T47D (cell line): ENCODE measurements around the gene MIEN1.
"Not testable (repeated sequence)": the region's sequence is repeated elsewhere in the genome, so short reads cannot be mapped to it uniquely, and the experiment has no call there.

Experiments
- DNase-seq, 2 experiments: peaks; one replicate each; pipeline versions ENCODE4 v3.0.0 to v3.0.0-alpha.2; 2011 to 2012; ENCODE audit warnings: low read depth in 1 of 2, low spot score in 1 of 2
- JUND ChIP-seq: IDR thresholded peaks from 2 replicates; pipeline ENCODE4 v1.6.1; 2012; ENCODE audit warnings: low read depth
- in situ Hi-C: cut with HindIII; loops from 2 replicates; pipeline ENCODE4 v1.10.0; 2016; ENCODE audit warnings: low sequenced_read_pairs, low pct_unique_long_range_greater_than_20kb

The MIEN1 gene

DNA sequence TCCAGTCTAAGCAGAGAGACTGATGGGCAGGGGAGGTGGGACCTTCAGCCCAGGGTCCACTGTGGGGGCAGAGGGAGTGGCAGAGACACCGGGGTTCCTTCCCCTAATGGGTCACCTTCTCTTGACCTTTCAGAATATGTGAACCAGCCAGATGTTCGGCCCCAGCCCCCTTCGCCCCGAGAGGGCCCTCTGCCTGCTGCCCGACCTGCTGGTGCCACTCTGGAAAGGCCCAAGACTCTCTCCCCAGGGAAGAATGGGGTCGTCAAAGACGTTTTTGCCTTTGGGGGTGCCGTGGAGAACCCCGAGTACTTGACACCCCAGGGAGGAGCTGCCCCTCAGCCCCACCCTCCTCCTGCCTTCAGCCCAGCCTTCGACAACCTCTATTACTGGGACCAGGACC is 2.8 kb downstream of the MIEN1 start:
- DNase-seq = no peak
- in situ Hi-C loops = no loop called here
- TF ChIP-seq JUND = no peak

DNA sequence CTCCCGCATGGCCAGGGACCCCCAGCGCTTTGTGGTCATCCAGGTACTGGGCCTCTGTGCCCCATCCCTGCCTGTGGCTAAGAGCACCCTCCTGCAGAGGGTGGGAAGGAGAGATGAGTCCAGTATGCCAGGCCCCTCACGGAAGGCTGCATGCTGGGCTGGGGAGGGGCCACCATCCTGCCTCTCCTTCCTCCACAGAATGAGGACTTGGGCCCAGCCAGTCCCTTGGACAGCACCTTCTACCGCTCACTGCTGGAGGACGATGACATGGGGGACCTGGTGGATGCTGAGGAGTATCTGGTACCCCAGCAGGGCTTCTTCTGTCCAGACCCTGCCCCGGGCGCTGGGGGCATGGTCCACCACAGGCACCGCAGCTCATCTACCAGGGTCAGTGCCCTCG is 3.7 kb downstream of the MIEN1 start:
- in situ Hi-C loops = no loop called here
- no peak for DNase-seq
- TF ChIP-seq JUND = no peak

DNA sequence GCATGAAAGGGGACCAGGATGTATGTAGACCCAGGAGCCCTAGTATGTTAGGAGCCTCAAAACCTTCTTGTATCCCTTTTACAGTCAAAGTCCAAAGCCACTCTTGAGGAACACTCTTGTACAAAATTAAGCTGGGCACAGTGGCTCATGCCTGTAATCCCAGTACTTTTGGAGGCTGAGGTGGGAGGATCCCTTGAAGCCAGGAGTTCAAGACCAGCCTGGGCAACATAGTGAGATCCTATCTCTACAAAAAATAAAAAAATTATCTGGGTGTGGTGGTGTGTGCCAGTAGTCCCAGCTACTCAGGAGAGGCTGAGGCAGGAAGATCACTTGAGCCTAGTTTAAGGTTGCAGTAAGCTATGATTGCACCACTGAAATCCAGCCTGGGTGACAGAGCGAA is 4.4 kb downstream of the MIEN1 start:
- DNase-seq, in situ Hi-C loops: not testable (repeated sequence)

DNA sequence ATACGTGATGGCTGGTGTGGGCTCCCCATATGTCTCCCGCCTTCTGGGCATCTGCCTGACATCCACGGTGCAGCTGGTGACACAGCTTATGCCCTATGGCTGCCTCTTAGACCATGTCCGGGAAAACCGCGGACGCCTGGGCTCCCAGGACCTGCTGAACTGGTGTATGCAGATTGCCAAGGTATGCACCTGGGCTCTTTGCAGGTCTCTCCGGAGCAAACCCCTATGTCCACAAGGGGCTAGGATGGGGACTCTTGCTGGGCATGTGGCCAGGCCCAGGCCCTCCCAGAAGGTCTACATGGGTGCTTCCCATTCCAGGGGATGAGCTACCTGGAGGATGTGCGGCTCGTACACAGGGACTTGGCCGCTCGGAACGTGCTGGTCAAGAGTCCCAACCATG is 5.6 kb downstream of the MIEN1 start:
- in situ Hi-C loops = no loop called here
- TF ChIP-seq JUND = no peak
- DNase-seq = no peak

DNA sequence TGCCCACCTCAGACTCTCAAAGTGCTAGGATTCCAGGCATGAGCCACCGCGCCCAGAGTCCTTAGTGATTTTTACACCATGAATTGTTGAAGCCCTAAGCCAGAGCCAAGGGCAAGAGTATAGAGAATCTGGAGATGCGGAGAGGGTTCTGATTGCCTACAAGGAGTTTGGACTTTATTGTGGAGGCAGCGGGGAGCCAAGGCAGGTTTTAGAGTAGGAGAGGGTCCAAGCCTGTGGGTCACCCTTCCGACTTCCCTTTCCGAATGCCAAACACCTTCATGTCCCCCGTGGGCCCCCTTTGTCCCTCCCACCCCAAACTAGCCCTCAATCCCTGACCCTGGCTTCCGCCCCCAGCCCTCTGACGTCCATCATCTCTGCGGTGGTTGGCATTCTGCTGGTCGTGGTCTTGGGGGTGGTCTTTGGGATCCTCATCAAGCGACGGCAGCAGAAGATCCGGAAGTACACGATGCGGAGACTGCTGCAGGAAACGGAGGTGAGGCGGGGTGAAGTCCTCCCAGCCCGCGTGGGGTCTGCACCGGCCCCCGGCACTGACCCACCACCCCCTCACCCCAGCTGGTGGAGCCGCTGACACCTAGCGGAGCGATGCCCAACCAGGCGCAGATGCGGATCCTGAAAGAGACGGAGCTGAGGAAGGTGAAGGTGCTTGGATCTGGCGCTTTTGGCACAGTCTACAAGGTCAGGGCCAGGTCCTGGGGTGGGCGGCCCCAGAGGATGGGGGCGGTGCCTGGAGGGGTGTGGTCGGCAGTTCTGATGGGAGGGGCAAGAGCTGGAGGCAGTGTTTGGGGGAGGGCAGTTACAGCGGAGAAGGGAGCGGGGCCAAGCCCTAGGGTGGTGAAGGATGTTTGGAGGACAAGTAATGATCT is 7.1 kb downstream of the MIEN1 start:
- in situ Hi-C loops = no loop called here
- no peak for TF ChIP-seq JUND
- DNase-seq = peak in 1 of 2 experiments; percentile 58

DNA sequence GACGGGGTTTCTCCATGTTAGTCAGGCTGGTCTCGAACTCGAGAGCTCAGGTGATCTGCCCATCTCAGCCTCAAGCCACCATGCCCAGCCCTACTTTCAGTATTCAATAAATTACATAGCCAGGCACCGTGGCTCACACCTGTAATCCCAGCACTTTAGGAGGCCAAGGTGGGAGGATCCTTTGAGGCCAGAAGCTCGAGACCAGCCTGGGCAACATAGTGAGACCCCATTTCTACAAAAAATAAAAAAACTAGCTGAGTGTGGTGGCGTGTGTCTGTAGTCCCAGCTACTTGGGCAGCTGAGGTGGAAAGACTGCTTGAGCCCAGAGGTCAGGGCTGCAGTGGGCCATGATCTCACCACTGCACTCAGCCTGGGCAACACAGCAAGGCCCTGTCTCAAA is 8.2 kb downstream of the MIEN1 start:
- no peak for DNase-seq
- no peak for TF ChIP-seq JUND
- in situ Hi-C loops = no loop called here

DNA sequence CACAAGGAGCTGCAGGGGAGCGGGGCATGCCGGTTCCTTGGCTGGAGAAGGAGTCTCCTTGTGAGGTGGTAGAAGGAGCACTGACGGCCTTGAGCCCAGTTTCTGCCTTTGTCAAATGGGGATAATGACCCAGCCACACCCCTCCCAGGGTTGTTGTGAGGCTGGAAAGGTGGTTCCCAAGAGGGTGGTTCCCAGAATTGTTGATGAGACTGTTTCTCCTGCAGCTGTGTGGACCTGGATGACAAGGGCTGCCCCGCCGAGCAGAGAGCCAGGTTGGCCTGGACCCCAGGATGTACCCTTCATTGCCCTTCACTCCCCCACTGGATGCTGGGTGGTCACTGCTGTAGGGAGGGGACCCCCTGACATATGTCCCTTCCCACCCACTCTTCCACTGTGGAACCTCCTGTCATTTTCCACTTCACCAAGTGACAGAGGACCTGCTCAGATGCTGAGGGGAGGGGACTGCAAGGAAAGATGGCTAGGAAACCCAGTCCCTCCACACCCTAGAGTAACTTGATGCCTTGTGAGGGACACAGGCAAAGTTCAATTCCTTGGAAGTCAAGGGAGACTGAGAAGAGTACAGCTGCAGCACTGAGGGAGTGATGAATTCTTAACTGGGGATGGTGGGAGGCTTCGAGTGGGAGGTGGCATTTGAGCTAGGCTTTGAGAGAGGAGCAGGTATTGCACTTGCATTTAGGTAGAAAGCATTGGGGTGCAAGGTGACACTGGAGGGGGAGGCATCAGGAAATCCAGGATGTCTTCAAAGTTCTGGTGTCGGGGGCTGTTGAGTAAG is 10.6 kb downstream of the MIEN1 start:
- no peak for DNase-seq
- in situ Hi-C loops = no loop called here
- no peak for TF ChIP-seq JUND

DNA sequence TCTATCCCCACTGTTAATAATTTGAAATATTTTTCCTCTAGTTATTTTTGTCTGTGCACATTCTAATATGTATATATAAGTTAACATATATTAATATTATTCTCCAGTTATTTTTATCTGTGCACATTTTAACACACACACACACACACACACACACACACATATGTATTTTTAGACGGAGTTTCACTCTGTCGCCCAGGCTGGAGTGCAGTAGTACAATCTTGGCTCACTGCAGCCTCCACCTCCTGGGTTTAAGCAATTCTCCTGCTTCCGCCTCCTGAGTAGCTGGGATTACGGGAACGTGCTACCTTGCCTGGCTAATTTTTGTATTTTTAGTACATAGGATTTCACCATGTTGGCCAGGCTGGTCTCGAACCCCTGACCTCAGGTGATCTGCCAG is 12.7 kb downstream of the MIEN1 start:
- DNase-seq = no peak
- in situ Hi-C loops = no loop called here
- no peak for TF ChIP-seq JUND

DNA sequence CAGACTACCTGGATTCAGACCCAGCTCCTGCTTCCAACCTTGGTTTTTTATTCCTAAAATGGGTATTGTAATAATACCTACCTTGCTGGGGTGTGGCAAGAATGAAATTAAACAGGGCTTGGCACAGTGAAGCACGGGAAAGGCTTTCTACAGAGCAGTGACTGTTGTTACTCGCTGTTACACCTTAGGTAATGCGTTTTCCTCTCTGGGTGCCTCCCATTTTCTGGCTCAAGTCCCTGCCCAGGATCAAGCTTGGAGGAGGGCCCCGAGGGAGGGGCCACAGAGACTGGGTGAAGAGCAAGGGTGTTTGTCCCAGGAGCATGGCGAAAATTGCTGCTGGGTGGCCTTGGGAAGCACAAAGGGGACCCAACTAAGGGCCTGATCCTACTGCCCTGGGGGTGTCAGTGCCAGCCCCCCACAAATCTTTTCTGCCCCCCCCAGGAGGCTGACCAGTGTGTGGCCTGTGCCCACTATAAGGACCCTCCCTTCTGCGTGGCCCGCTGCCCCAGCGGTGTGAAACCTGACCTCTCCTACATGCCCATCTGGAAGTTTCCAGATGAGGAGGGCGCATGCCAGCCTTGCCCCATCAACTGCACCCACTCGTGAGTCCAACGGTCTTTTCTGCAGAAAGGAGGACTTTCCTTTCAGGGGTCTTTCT is 13.3 kb downstream of the MIEN1 start:
- DNase-seq = peak in 1 of 2 experiments; percentile 48
- no peak for TF ChIP-seq JUND
- in situ Hi-C loops = no loop called here

DNA sequence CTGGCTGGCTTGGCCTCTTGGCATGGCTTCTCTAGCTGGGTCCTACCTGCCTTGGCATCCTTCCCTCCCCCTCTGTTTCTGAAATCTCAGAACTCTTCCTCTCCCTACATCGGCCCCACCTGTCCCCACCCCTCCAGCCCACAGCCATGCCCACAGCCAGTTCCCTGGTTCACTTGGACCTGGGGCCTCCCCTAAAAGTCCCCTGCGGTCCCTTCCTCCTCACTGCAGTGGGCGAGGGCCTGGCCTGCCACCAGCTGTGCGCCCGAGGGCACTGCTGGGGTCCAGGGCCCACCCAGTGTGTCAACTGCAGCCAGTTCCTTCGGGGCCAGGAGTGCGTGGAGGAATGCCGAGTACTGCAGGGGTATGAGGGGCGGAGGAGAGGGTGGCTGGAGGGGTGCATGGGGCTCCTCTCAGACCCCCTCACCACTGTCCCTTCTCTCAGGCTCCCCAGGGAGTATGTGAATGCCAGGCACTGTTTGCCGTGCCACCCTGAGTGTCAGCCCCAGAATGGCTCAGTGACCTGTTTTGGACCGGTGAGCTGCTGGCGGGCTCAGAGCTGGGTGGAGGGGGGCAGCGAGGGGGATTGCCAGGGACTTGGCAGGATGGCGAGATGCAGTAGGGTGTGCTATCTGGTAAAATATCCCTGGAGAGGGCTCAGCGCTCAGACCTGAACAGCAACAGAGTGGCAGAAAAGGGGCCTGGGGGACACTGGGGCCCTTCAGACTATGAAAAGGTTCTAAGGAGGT is 14.1 kb downstream of the MIEN1 start:
- TF ChIP-seq JUND = no peak
- DNase-seq = no peak
- in situ Hi-C loops = no loop called here

DNA sequence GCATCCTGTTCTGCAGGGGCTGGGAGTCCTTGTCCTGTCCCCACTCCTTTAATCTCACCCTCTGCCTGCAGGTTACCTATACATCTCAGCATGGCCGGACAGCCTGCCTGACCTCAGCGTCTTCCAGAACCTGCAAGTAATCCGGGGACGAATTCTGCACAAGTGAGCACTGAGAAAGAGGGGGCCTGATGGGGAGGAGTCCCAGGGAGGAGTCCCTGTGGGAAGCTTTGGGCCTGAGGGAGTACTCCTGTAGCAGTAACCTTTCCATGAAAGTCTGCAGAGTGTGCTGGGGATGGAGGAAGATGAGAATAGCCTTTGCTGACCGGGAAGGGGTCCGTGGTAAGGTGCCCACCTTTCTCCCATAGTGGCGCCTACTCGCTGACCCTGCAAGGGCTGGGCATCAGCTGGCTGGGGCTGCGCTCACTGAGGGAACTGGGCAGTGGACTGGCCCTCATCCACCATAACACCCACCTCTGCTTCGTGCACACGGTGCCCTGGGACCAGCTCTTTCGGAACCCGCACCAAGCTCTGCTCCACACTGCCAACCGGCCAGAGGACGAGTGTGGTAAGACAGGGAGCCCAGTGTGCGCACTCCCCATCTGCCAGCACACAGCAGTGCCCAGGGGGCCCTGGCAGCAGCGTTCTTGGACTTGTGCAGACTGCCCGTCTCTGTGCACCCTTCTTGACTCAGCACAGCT is 14.8 kb downstream of the MIEN1 start:
- no peak for DNase-seq
- no peak for TF ChIP-seq JUND
- in situ Hi-C loops = no loop called here

DNA sequence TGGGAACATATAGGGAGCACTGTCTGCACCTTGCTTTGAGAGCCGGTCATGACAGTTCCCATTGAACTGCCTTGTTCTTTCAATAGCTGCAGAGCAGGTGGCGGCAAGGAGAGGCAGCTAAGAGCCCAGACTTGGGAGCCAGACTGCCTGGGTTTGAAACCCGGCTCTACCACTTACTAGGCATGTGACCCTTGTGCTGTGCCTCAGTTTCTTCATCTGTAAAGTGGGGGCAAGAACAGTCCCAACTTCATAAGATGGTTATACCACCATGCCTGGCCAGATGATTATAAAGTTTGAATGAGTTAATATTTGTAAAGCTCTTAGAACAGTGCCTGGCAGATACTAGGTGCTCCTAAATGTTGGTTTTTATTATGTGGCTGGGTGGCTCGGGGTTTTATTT is 16.1 kb downstream of the MIEN1 start:
- in situ Hi-C loops = no loop called here
- DNase-seq = no peak
- TF ChIP-seq JUND = no peak
